Endometrial microvascular endothelial cells (primary cell): Measurements from ENCODE around the gene DGCR6L. TPM values are rescaled to one million over a fixed set of nuclear protein-coding genes. Genes with fewer than 3 reads are reported as not detected.

ENCODE experiments used
- in situ Hi-C: cut with HindIII; loops from 2 replicates; pipeline ENCODE4 v1.10.0; 2017; ENCODE audit warnings: low sequenced_read_pairs, low pct_unique_long_range_greater_than_20kb; ENCODE audit errors: inconsistent ontology term
- total RNA-seq: library from RNA; depleted of rRNA; stranded (reverse); fragments of >200 nt; gene quantifications from one replicate; pipeline ENCODE4 v1.2.3, GENCODE V29; 2015; ENCODE audit errors: inconsistent ontology term

DGCR6L gene
- total RNA-seq, 1 donor from 2014 or later, result 78.5 TPM

- in situ Hi-C loops, result loop anchor here (25.0 kb wide), 1 partner anchor 161 kb away; the partner anchor contains the start of gene ZDHHC8
These were observed 21.6 kb downstream of the DGCR6L start for GRCh38 chr22:20298110-20298802.

- in situ Hi-C loops, result loop anchor here (25.0 kb wide), 1 partner anchor 160 kb away; the partner anchor contains the start of gene ZDHHC8
These were observed 22.3 kb downstream of the DGCR6L start for GRCh38 chr22:20297414-20298109.

- in situ Hi-C loops, result loop anchor here (25.0 kb wide), 1 partner anchor 159 kb away; the partner anchor contains the start of gene ZDHHC8
These were observed 23.3 kb downstream of the DGCR6L start for GRCh38 chr22:20296598-20296997.

GRCh38 chr22:20295262-20296064, 24.4 kb downstream of the DGCR6L start:
- in situ Hi-C loops, result loop anchor here (25.0 kb wide), 1 partner anchor 158 kb away; the partner anchor contains the start of gene ZDHHC8

GRCh38 chr22:20292673-20293232, 27.1 kb downstream of the DGCR6L start:
- in situ Hi-C loops, result loop anchor here (25.0 kb wide), 1 partner anchor 155 kb away; the partner anchor contains the start of gene ZDHHC8

- in situ Hi-C loops, result loop anchor here (25.0 kb wide), 1 partner anchor 155 kb away; the partner anchor contains the start of gene ZDHHC8
These were observed 27.8 kb downstream of the DGCR6L start for GRCh38 chr22:20292108-20292507.

- in situ Hi-C loops, result loop anchor here (25.0 kb wide), 1 partner anchor 154 kb away; the partner anchor contains the start of gene ZDHHC8
These were observed 28.2 kb downstream of the DGCR6L start for GRCh38 chr22:20291604-20292063.

GRCh38 chr22:20291249-20291586, 28.6 kb downstream of the DGCR6L start:
- in situ Hi-C loops, result loop anchor here (25.0 kb wide), 1 partner anchor 154 kb away; the partner anchor contains the start of gene ZDHHC8

GRCh38 chr22:20290578-20291248, 29.1 kb downstream of the DGCR6L start:
- in situ Hi-C loops, result loop anchor here (25.0 kb wide), 1 partner anchor 153 kb away; the partner anchor contains the start of gene ZDHHC8

GRCh38 chr22:20290045-20290392, 29.8 kb downstream of the DGCR6L start:
- in situ Hi-C loops, result loop anchor here (25.0 kb wide), 1 partner anchor 153 kb away; the partner anchor contains the start of gene ZDHHC8

- in situ Hi-C loops, result loop anchor here (25.0 kb wide), 1 partner anchor 152 kb away; the partner anchor contains the start of gene ZDHHC8
These were observed 30.4 kb downstream of the DGCR6L start for GRCh38 chr22:20289182-20290044.

GRCh38 chr22:20286784-20287423, 33.0 kb downstream of the DGCR6L start:
- in situ Hi-C loops, result loop anchor here (25.0 kb wide), 1 partner anchor 150 kb away; the partner anchor contains the start of gene ZDHHC8

- in situ Hi-C loops, result loop anchor here (25.0 kb wide), 1 partner anchor 149 kb away; the partner anchor contains the start of gene ZDHHC8
These were observed 33.6 kb downstream of the DGCR6L start for GRCh38 chr22:20286312-20286660.

- in situ Hi-C loops, result loop anchor here (25.0 kb wide), 1 partner anchor 148 kb away; the partner anchor contains the start of gene ZDHHC8
These were observed 34.2 kb downstream of the DGCR6L start for GRCh38 chr22:20285473-20286311.

- in situ Hi-C loops, result loop anchor here (25.0 kb wide), 1 partner anchor 147 kb away; the partner anchor contains the start of gene ZDHHC8
These were observed 35.3 kb downstream of the DGCR6L start for GRCh38 chr22:20284471-20285086.
